NT2/D1 (cell line): ENCODE results near the gene EFR3B.
"Not testable (repeated sequence)": the region's sequence is repeated elsewhere in the genome, so short reads cannot be mapped to it uniquely, and the experiment has no call there.

ENCODE experiments used
- DNase-seq: peaks from one replicate; pipeline ENCODE4 v3.0.0-alpha.2; 2011; ENCODE audit warnings: low read depth, low spot score
- H3K27me3 ChIP-seq: 2 replicates; pipeline ENCODE4 v1.6.0; 2011; ENCODE audit warnings: mild to moderate bottlenecking; ENCODE audit not compliant: insufficient read length, insufficient read depth
- H3K36me3 ChIP-seq: 2 replicates; pipeline ENCODE4 v1.6.1; 2011; ENCODE audit warnings: mild to moderate bottlenecking, low read length, mixed read lengths; ENCODE audit not compliant: insufficient read depth, insufficient read length
- H3K4me1 ChIP-seq: 2 replicates; pipeline ENCODE4 v1.5.1; 2011; ENCODE audit not compliant: insufficient read depth, insufficient read length
- H3K4me3 ChIP-seq: 2 replicates; pipeline ENCODE4 v1.5.1; 2011; ENCODE audit warnings: low read depth; ENCODE audit not compliant: insufficient read length
- H3K9ac ChIP-seq: 2 replicates; pipeline ENCODE4 v1.6.0; 2011; ENCODE audit warnings: low read depth; ENCODE audit not compliant: insufficient read length
- H3K9me3 ChIP-seq: 2 replicates; pipeline ENCODE4 v1.5.1; 2011; ENCODE audit warnings: mild to moderate bottlenecking, low read length; ENCODE audit not compliant: insufficient read depth
- SUZ12 ChIP-seq: IDR thresholded peaks from 2 replicates; pipeline ENCODE4 v1.6.1; 2011; ENCODE audit not compliant: insufficient read length, insufficient read depth; ENCODE audit errors: extremely low read depth
- YY1 ChIP-seq: IDR thresholded peaks from 2 replicates; pipeline ENCODE4 v1.6.1; 2011; ENCODE audit not compliant: insufficient read length, insufficient read depth
- ZNF274 ChIP-seq: IDR thresholded peaks from 2 replicates; pipeline ENCODE4 v1.6.1; 2011; ENCODE audit warnings: mild to moderate bottlenecking, low read depth, low read length

EFR3B gene, protein sequence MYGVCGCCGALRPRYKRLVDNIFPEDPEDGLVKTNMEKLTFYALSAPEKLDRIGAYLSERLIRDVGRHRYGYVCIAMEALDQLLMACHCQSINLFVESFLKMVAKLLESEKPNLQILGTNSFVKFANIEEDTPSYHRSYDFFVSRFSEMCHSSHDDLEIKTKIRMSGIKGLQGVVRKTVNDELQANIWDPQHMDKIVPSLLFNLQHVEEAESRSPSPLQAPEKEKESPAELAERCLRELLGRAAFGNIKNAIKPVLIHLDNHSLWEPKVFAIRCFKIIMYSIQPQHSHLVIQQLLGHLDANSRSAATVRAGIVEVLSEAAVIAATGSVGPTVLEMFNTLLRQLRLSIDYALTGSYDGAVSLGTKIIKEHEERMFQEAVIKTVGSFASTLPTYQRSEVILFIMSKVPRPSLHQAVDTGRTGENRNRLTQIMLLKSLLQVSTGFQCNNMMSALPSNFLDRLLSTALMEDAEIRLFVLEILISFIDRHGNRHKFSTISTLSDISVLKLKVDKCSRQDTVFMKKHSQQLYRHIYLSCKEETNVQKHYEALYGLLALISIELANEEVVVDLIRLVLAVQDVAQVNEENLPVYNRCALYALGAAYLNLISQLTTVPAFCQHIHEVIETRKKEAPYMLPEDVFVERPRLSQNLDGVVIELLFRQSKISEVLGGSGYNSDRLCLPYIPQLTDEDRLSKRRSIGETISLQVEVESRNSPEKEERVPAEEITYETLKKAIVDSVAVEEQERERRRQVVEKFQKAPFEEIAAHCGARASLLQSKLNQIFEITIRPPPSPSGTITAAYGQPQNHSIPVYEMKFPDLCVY

DNA sequence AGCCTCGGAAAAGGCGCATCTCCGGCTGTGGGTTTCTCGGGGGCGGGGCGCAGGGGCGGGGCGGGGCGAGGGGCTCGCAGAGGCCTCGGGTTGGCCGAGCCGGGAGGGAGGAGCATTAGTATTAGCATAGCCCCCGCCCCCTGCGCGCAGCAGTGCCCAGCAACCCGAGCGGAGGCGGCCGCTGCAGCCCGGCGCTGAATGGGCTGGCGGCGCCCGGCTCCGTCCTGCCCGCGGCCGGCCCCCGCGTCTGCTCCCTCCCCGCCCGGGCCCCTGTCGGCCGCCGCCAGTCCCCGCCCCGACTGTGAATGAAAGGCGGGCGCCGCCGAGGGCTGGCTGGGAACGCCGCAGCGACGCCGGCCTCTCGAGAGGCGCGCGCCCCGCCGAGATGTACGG, at the start of gene EFR3B:
Gene EFR3B, plus strand, starts transcription at position 149 of the 393 bp plus-strand sequence. Its CDS starts 237 bp downstream, at position 386.
- peaks cover 32% of the 10 kb centered on the region for H3K27me3 ChIP-seq
- H3K36me3 ChIP-seq, result no peaks in the 10 kb centered on the region
- DNase-seq, result peak; percentile 90
- TF ChIP-seq ZNF274 (no peak), SUZ12 (no peak), YY1 (no peak)
- H3K9ac ChIP-seq, result peak within 1 kb of the TSS; percentile 90
- H3K4me3 ChIP-seq, result peak within 1 kb of the TSS; percentile 53
- no peaks in the 10 kb centered on the region for H3K9me3 ChIP-seq
- H3K4me1 ChIP-seq, result peaks cover 5% of the 10 kb centered on the region

DNA sequence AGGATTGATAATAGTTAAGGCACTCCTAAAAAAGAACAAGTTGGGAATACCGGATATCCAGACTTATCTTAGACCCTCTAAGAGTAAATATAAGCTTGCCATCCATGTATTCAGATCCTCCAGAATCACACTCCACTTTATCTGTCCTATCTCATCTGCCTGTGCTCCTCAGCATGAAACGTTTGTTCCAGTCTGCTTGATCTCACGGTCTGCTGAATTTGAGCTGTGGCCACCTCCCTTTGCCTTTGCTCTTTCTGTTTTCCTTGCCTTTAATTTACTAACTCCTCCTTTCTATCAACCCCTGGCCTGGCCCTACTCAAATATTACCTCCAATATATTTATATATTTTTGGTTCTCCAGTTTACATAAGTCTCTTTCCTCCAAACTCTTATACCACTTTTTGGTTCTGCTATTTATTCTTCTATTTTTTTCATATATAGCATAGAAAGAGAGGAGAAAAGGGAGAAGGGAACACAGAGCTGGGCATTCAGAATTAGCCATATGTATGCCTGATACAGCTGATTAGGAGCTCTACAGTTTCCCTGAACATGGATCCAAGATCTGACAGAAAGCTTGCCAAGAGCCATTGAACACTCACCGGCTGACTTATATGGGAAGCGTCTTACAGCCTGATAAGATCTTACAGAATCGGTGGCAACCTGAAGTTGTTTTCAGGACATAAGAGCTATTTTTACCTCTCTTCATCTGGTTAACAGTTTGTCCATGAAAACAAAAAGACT, 48.3 kb upstream of the EFR3B start:
- no peaks in the 10 kb centered on the region for H3K4me1 ChIP-seq
- no peaks in the 10 kb centered on the region for H3K36me3 ChIP-seq
- H3K27me3 ChIP-seq, result no peaks in the 10 kb centered on the region
- no peak overlapping the region for H3K4me3 ChIP-seq
- DNase-seq, result no peak
- H3K9ac ChIP-seq, result no peak overlapping the region
- TF ChIP-seq SUZ12 (no peak), ZNF274 (no peak), YY1 (no peak)
- peaks cover 10% of the 10 kb centered on the region; the same call in 1 of the 2 replicates for H3K9me3 ChIP-seq

GRCh38 chr2:24994146-24994724, 47.6 kb upstream of the EFR3B start:
- Histone ChIP-seq H3K27me3 (no peaks in the 10 kb centered on the region), H3K4me1 (no peaks in the 10 kb centered on the region), H3K9ac (no peak overlapping the region), H3K4me3 (no peak overlapping the region), H3K36me3 (no peaks in the 10 kb centered on the region), H3K9me3 (peaks cover 10% of the 10 kb centered on the region; the same call in 1 of the 2 replicates)
- no peak for DNase-seq
- TF ChIP-seq YY1, result no peak
- no peak for TF ChIP-seq SUZ12
- no peak for TF ChIP-seq ZNF274

- not testable (repeated sequence) for H3K4me3 ChIP-seq, H3K4me1 ChIP-seq, H3K27me3 ChIP-seq, H3K9ac ChIP-seq, H3K36me3 ChIP-seq, H3K9me3 ChIP-seq, DNase-seq
Observed at GRCh38 chr2:24999097-24999496, 42.8 kb upstream of the EFR3B start.

DNA sequence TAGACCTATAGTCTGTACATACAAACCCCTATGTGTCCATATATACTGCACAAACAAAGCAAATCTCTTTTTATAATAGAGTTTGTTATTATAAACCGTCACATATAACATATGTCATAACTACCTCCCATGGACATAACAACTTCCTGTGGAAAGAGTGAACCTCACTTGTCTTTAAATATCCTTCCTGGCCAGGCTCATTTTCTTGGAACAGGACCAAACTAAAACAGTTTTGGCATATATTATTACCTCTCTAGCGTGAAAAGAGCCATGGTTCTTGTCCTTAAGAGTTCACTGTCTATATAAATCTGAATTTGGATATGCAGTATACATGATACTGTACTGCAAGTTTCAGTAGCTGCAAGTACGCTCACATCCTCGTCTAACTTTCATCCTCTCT, 41.8 kb upstream of the EFR3B start:
- Histone ChIP-seq H3K4me3 (no peak overlapping the region), H3K9ac (no peak overlapping the region), H3K4me1 (no peaks in the 10 kb centered on the region), H3K9me3 (no peaks in the 10 kb centered on the region), H3K27me3 (no peaks in the 10 kb centered on the region), H3K36me3 (no peaks in the 10 kb centered on the region)
- no peak for TF ChIP-seq ZNF274
- no peak for TF ChIP-seq YY1
- TF ChIP-seq SUZ12, result no peak
- DNase-seq, result no peak

DNA sequence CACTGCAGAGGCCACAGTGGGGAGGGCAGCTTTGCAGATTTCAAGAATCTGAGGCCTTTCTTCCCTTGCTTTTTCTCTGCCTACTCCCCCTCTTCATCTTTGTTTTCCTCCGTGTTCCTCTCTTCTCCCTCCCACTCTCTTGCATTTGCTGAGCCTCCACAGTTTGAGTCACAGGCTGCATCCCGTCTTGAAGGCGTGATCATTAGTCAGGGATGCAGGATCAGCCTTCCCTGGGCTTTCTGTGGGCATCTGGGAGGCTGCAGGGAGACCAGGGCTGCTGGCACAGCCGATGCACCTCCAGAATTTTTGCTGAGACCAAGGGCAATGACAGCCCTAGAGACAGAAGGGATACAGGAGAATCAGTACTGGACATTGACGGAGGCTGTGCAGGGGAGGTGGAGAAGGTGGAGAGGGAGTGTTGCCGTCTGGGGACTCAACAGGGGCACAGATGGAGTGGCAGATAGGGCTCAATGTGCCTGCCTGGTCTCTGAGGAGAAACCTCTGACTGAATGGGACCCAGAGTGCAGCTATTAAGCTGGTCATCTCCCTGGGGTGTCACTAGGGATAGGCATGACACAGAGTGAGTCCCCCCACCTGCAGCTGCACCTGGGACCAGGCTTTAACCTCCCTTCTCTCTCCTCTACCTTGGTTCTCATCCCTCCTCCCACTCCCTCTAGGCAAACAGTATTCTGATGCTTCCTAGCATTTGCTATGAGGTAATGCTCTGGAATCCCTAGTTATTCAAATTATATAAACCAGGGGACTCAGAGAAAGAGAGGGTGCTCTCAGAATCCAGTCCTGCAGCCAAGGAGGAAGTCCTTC, 41.2 kb upstream of the EFR3B start:
- no peak overlapping the region for H3K9ac ChIP-seq
- no peaks in the 10 kb centered on the region for H3K4me1 ChIP-seq
- H3K4me3 ChIP-seq, result no peak overlapping the region
- H3K27me3 ChIP-seq, result no peaks in the 10 kb centered on the region
- no peak for TF ChIP-seq ZNF274
- no peak for TF ChIP-seq YY1
- TF ChIP-seq SUZ12, result no peak
- DNase-seq, result no peak
- H3K9me3 ChIP-seq, result no peaks in the 10 kb centered on the region
- H3K36me3 ChIP-seq, result no peaks in the 10 kb centered on the region
